NCI-H1105 treated with DMSO at 0.1 percent for 48 hours (cell line): ENCODE data around the gene CPNE2.

ENCODE experiments used
- DNase-seq: peaks from one replicate; lab custom pipeline; 2025; lab: John Stamatoyannopoulos, UW

Gene CPNE2

DNA sequence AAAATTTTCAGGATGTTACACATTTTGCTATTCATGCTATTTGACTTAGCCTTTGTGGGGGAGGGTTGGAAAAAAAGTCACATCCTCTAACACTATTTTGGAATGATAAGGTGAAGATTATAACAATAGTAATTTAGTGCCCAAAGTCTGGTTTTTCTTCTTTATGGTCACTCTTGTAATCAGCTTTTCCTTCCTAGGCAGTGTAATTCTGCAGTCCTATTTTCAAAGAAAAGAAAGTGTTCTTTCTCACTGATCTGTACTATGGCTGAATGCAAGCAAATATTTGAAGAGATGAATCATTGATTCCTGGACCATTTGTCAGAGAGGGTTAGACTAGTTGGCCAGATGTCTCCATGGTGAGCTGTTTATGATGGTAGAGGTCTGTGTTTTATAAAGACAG is 102.1 kb downstream of the CPNE2 start:
- no peak for DNase-seq

DNA sequence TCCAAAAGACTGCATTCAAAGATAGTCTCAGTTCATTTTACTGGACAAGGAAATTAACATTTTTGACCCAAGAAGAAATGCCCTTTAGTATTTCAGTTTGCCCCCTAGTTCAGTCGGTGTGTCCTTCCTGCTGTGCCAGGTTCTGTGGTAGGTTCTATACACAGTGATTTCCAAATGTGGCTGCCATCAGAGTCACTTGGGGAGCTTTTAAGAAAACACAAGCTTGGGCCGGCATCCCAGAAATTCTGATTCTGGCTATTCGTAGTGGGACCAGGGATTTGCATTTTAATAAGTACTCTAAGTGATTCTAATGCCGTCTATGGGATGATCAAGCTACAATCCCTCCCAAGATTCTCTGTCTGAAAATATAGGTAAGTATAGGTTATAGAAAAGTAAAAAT is 103.9 kb downstream of the CPNE2 start:
- no peak for DNase-seq

DNA sequence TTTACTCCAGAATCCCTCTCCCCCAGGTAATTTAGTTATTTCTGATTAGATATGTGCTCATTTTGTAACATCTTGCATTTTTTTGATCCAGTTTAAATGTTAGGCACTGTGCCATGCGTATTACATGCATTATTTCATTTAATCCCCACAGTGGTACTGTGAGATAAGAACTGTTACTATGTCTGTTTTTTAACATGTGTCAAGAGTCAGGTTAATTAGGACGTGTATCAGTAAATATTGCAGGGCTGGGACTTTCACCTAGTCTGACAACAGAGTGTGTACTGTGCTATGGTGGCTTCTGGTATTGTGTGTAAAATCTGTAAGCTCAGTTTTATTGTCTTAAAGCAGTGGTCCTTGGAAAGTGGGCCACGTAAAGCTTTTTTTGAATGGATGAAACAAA is 104.4 kb downstream of the CPNE2 start:
- DNase-seq, result no peak
